AG09319 (cell line): ENCODE measurements around the gene SLIT1.

Experiments
- DNase-seq: peaks from one replicate; pipeline ENCODE4 v3.0.0-alpha.2; 2010; ENCODE audit warnings: low read depth; ENCODE audit errors: extremely low read depth
- CTCF ChIP-seq: IDR thresholded peaks from 2 replicates; pipeline ENCODE4 v1.5.1; 2011; ENCODE audit warnings: low read depth, mild to moderate bottlenecking, inconsistent platforms, low read length, moderate library complexity

SLIT1 gene

GRCh38 chr10:97226398-97226797, 40.6 kb upstream of the SLIT1 start:
- no peak for TF ChIP-seq CTCF
- no peak for DNase-seq

GRCh38 chr10:97224483-97225435, 39.0 kb upstream of the SLIT1 start:
- no peak for DNase-seq
- TF ChIP-seq CTCF = no peak

- DNase-seq = no peak
- TF ChIP-seq CTCF = no peak
These were observed 36.7 kb upstream of the SLIT1 start for GRCh38 chr10:97222326-97222961.

GRCh38 chr10:97220355-97220754, 34.6 kb upstream of the SLIT1 start:
- TF ChIP-seq CTCF = no peak
- no peak for DNase-seq

DNA sequence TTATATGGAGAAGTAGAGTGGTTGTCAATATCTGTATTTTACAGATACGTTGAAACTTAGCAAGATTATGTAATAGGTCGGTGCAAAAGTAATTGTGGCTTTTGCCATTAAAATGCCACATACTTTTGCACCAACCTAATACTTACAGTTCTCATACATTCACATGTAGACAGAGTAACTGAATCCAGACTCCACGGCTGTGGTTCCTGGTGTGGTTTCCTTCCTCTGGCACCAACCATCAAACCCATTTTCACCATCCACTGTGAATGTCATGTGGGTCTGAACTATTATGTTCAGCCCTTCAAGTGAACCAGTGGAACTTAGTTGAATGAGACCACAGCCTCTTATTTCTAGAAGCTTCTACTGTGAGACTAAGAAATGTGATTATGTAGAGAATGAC, 31.5 kb upstream of the SLIT1 start:
- no peak for DNase-seq
- TF ChIP-seq CTCF = no peak

DNA sequence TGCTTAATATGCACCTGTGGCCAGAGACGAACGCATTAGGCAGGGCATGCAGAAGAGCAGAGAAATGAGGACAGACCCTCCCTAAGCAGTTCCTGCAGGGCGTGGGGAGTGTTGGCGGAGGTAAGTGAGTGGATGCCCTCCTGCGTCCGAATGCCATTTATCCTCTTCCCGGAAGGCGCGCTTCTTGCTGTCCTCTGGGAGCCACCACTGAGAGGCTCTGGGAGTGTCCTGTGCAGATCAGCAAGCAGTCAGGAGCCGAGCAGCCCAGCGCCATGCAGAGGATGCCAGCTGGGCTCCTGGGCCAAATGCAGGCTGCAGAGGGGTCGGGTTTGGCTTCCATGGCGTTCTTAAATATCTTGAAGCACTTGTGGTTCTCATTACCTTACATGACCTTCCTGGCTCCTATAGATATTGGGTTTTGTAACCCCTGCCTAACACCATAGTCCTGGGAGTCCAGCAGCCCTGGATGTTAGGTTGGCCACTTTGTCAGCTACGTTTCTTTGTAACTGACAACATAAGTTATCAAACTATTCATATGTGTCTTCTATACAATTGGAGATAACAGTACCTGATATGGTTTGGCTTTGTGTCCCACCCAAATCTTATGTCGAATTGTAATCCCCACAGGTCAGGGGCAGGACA, 30.0 kb upstream of the SLIT1 start:
- DNase-seq = no peak
- no peak for TF ChIP-seq CTCF

- no peak for TF ChIP-seq CTCF
These were observed 27.7 kb upstream of the SLIT1 start for GRCh38 chr10:97213431-97213830.

More at GRCh38 chr10:97213431-97213830, 27.7 kb upstream of the SLIT1 start:
- DNase-seq = no peak
